GM12878 (cell line): ENCODE data around the gene NR6A1. TPM values are rescaled to one million over a fixed set of nuclear protein-coding genes. Genes with fewer than 3 reads are reported as not detected.

Source experiments
- ATAC-seq: fragments of 200-7000 bp; cut with Tn5 transposase; 3 replicates; pipeline ENCODE4 v1.9.1; 2020; ENCODE audit warnings: mild to moderate bottlenecking, moderate library complexity
- BruUV-seq: library from RNA; stranded (reverse); fragments of 400-500 nt; replicated peaks from 2 replicates; lab custom pipeline; 2021; lab: Mats Ljungman, UMichigan
- CTCF ChIA-PET: fragments of 300-600 bp; sonication (Branson Sonifier 250); formaldehyde crosslinking; extraction: SDS; loops from one replicate; lab custom pipeline; 2021; ENCODE audit warnings: inconsistent platforms; lab: Yijun Ruan, JAX
- POLR2A ChIA-PET: fragments of 350-600 bp; formaldehyde crosslinking; extraction: SDS; loops from one replicate; lab custom pipeline; 2021; ENCODE audit warnings: inconsistent platforms; lab: Charles Lee
- RAD21 ChIA-PET: fragments of 300-600 bp; sonication (Branson Sonifier 250); formaldehyde crosslinking; loops from one replicate; lab custom pipeline; 2023; ENCODE audit warnings: antibody characterized with exemption; ENCODE audit not compliant: unreplicated experiment; lab: Charles Lee
- SMC1A ChIA-PET: fragments of 300-600 bp; sonication (Branson Sonifier 250); formaldehyde crosslinking; loops from one replicate; lab custom pipeline; 2023; ENCODE audit not compliant: unreplicated experiment, uncharacterized antibody; lab: Charles Lee
- DNase-seq: peaks from one replicate; pipeline ENCODE4 v3.0.0-alpha.2; 2011; ENCODE audit warnings: low read depth, low spot score
- FAIRE-seq: peaks from 3 replicates; lab custom pipeline; 2011; peaks lifted over from hg19 to GRCh38; lab: Jason Lieb, UNC
- H2AFZ ChIP-seq: 2 replicates; pipeline ENCODE4 v1.6.0; 2011; ENCODE audit warnings: low read depth, low read length, control low read depth; ENCODE audit not compliant: control insufficient read depth
- H3K27ac ChIP-seq: 2 replicates; pipeline ENCODE4 v1.5.1; 2011; ENCODE audit warnings: control low read depth; ENCODE audit not compliant: control insufficient read depth, insufficient read depth
- H3K27me3 ChIP-seq, 2 experiments: replicated peaks in 1 of 2; 2 replicates each; pipeline versions ENCODE4 v1.6.0 to v1.6.1; 2011; ENCODE audit warnings: low read length in 1 of 2; ENCODE audit not compliant: control insufficient read depth in 2 of 2, insufficient read depth in 2 of 2
- H3K36me3 ChIP-seq, 2 experiments: 2 replicates each; pipeline ENCODE4 v1.5.1; 2011; ENCODE audit warnings: low read length in 1 of 2; ENCODE audit not compliant: control insufficient read depth in 2 of 2, insufficient read depth in 2 of 2
- H3K4me1 ChIP-seq: 2 replicates; pipeline ENCODE4 v1.6.1; 2011; ENCODE audit warnings: mild to moderate bottlenecking, low read length, moderate library complexity, mixed read lengths; ENCODE audit not compliant: control insufficient read depth, insufficient read depth
- H3K4me2 ChIP-seq: 2 replicates; pipeline ENCODE4 v1.6.0; 2011; ENCODE audit warnings: control low read depth; ENCODE audit not compliant: control insufficient read depth, insufficient read depth
- H3K4me3 ChIP-seq: fragments of 200-600 bp; sonication (generic); 2 replicates; pipeline ENCODE4 v1.5.1; 2016
- H3K79me2 ChIP-seq: 2 replicates; pipeline ENCODE4 v1.6.0; 2011; ENCODE audit warnings: low read length; ENCODE audit not compliant: control insufficient read depth, insufficient read depth
- H3K9ac ChIP-seq: 2 replicates; pipeline ENCODE4 v1.8.0; 2011; ENCODE audit warnings: low read length, control low read depth, mixed read lengths; ENCODE audit not compliant: control insufficient read depth, insufficient read depth
- H3K9me3 ChIP-seq: replicated peaks from 3 replicates; pipeline ENCODE4 v1.5.1; 2011; ENCODE audit warnings: mild to moderate bottlenecking, low read length; ENCODE audit not compliant: control insufficient read depth, insufficient read depth
- H4K20me1 ChIP-seq: 2 replicates; pipeline ENCODE4 v1.6.0; 2011; ENCODE audit not compliant: control insufficient read depth, insufficient read depth
- E2F4 ChIP-seq: IDR thresholded peaks from 2 replicates; pipeline ENCODE4 v1.6.1; 2012; ENCODE audit warnings: low read depth, low read length, improper control_type of control experiment
- EED ChIP-seq: sonication (generic); IDR thresholded peaks from 2 replicates; pipeline ENCODE4 v1.6.1; 2016; ENCODE audit warnings: antibody characterized with exemption, low read depth
- LARP7 ChIP-seq: fragments of 450-650 bp; IDR thresholded peaks from 2 replicates; pipeline ENCODE4 v1.6.1; 2017; ENCODE audit warnings: mild to moderate bottlenecking
- MYB ChIP-seq: fragments of 150-350 bp; IDR thresholded peaks from 2 replicates; pipeline ENCODE4 v1.6.1; 2014; ENCODE audit warnings: mild to moderate bottlenecking, low read depth, low read length, borderline replicate concordance
- NR2C1 ChIP-seq: fragments of 450-650 bp; IDR thresholded peaks from 2 replicates; pipeline ENCODE4 v1.6.1; 2017; ENCODE audit warnings: antibody characterized with exemption, mild to moderate bottlenecking, moderate library complexity
- POLR2AphosphoS2 ChIP-seq: IDR thresholded peaks from 2 replicates; pipeline ENCODE4 v1.6.1; 2011; ENCODE audit warnings: low read depth, mild to moderate bottlenecking, low read length, improper control_type of control experiment, moderate library complexity
- RCOR1 ChIP-seq: conservative IDR thresholded peaks from 2 replicates; pipeline ENCODE4 v1.6.1; 2012; ENCODE audit warnings: low read depth, low read length, improper control_type of control experiment
- SP1 ChIP-seq: IDR thresholded peaks from one replicate; pipeline ENCODE4 v1.6.1; 2011; ENCODE audit warnings: low read depth, low read length
- WGBS: methylation state at CpG from one replicate; pipeline ENCODE4 v1.1.6; 2016; ENCODE audit warnings: low lambda C conversion rate; ENCODE audit not compliant: insufficient replicate concordance, insufficient coverage; ENCODE audit errors: missing lambda C conversion rate; 5-methylcytosine and 5-hydroxymethylcytosine counted together
- in situ Hi-C: fragments of 300-500 bp; cut with MboI; formaldehyde crosslinking; loops from 9 replicates; pipeline ENCODE4 v1.14.3; 2018; ENCODE audit warnings: mixed read lengths
- intact Hi-C: fragments of 100-400 bp; cut with micrococcal nuclease; formaldehyde crosslinking; loops from one replicate; pipeline ENCODE4 v1.14.2; 2022; ENCODE audit not compliant: unreplicated experiment
- polyA plus RNA-seq, 11 experiments: library from polyadenylated mRNA; depleted of rRNA in 4 of 11; unstranded in 6 of 11; stranded (reverse) in 5 of 11; fragments of >200 nt; fragmentation: Nextera tagmentation in 4 of 11; fragmentation: Illumina TruSeq in 1 of 11; extraction: Ambion mirVana in 4 of 11; extraction: Trizol in 1 of 11; gene quantifications; 1 replicate in 1 of 11; 2 replicates in 10 of 11; pipeline versions ENCODE4 v1.2.1 to v1.2.3, GENCODE V29; 2011 to 2016; ENCODE audit warnings: inconsistent platforms in 2 of 11, missing spikeins in 2 of 11, low read depth in 1 of 11
- total RNA-seq, 4 experiments: library from RNA; depleted of rRNA in 3 of 4; stranded (reverse); fragments of >200 nt in 3 of 4; fragmentation: Illumina TruSeq in 1 of 4; extraction: Trizol in 1 of 4; gene quantifications; 2 replicates each; pipeline versions ENCODE4 v1.2.1 to v1.2.3, GENCODE V29; 2013 to 2021
- TF ChIP-seq, protein P1 (sequence below): IDR thresholded peaks from 2 replicates; pipeline ENCODE4 v1.6.1; 2011; ENCODE audit warnings: low read depth, mild to moderate bottlenecking, low read length, moderate library complexity, borderline replicate concordance; ENCODE audit errors: extremely low read depth
- TF ChIP-seq, protein P2 (sequence below): IDR thresholded peaks from 2 replicates; pipeline ENCODE4 v1.6.1; 2011; ENCODE audit warnings: borderline replicate concordance, low read depth, mild to moderate bottlenecking, moderate library complexity, low read length; ENCODE audit not compliant: insufficient read depth, poor library complexity, severe bottlenecking
- TF ChIP-seq, protein P3 (sequence below): fragments of 450-650 bp; conservative IDR thresholded peaks from 2 replicates; pipeline ENCODE4 v1.6.1; 2017; ENCODE audit warnings: mild to moderate bottlenecking, moderate library complexity

NR6A1 gene
- total and polyA plus RNA-seq, 10 of the 15 experiments (the other 5 are each of a cell fraction or from before 2014, with no cell fraction given): 1.2 to 9.2 (median 4.6) TPM

GRCh38 chr9:124628741-124629140, 142.4 kb downstream of the NR6A1 start:
- ChIA-PET RAD21 (interaction anchor here (2.0 kb wide), 1 partner anchor 12 kb away, joined by 7 read pairs; no protein-coding TSS in a partner anchor), POLR2A (no interaction called here), SMC1A (interaction anchor here (0.6 kb wide), 1 partner anchor 124 kb away, joined by 3 read pairs; no protein-coding TSS in a partner anchor), CTCF (interaction anchor here (5.6 kb wide), 1 partner anchor 10 kb away, joined by 30 read pairs; no protein-coding TSS in a partner anchor)
- DNase-seq (no peak), FAIRE-seq (no peak), ATAC-seq (no peak)
- no peak overlapping the region for H3K4me2 ChIP-seq
- intact Hi-C loops: no loop called here
- no peak overlapping the region for H2AFZ ChIP-seq
- no peaks in the 10 kb centered on the region; the same call in 2 of the 3 replicates for H3K9me3 ChIP-seq
- no peak overlapping the region for H3K4me3 ChIP-seq
- H3K4me1 ChIP-seq: no peaks in the 10 kb centered on the region
- WGBS: 99% methylated on average over 11 of the region's 11 CpGs
- no peak for TF ChIP-seq LARP7
- TF ChIP-seq, protein P1, sequence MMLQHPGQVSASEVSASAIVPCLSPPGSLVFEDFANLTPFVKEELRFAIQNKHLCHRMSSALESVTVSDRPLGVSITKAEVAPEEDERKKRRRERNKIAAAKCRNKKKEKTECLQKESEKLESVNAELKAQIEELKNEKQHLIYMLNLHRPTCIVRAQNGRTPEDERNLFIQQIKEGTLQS: no peak
- no peak for TF ChIP-seq RCOR1
- TF ChIP-seq, protein P2, sequence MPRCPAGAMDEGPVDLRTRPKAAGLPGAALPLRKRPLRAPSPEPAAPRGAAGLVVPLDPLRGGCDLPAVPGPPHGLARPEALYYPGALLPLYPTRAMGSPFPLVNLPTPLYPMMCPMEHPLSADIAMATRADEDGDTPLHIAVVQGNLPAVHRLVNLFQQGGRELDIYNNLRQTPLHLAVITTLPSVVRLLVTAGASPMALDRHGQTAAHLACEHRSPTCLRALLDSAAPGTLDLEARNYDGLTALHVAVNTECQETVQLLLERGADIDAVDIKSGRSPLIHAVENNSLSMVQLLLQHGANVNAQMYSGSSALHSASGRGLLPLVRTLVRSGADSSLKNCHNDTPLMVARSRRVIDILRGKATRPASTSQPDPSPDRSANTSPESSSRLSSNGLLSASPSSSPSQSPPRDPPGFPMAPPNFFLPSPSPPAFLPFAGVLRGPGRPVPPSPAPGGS: no peak
- no peak for TF ChIP-seq NR2C1
- TF ChIP-seq, protein P3, sequence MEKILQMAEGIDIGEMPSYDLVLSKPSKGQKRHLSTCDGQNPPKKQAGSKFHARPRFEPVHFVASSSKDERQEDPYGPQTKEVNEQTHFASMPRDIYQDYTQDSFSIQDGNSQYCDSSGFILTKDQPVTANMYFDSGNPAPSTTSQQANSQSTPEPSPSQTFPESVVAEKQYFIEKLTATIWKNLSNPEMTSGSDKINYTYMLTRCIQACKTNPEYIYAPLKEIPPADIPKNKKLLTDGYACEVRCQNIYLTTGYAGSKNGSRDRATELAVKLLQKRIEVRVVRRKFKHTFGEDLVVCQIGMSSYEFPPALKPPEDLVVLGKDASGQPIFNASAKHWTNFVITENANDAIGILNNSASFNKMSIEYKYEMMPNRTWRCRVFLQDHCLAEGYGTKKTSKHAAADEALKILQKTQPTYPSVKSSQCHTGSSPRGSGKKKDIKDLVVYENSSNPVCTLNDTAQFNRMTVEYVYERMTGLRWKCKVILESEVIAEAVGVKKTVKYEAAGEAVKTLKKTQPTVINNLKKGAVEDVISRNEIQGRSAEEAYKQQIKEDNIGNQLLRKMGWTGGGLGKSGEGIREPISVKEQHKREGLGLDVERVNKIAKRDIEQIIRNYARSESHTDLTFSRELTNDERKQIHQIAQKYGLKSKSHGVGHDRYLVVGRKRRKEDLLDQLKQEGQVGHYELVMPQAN: no peak
- no peak for TF ChIP-seq MYB
- TF ChIP-seq SP1: no peak
- no peak for TF ChIP-seq POLR2AphosphoS2
- TF ChIP-seq EED: no peak
- TF ChIP-seq E2F4: no peak
- in situ Hi-C loops: no loop called here
- no TSS peak for BruUV-seq
- no peak overlapping the region for H3K9ac ChIP-seq
- no peaks in the 10 kb centered on the region for H3K27me3 ChIP-seq
- no peaks in the 10 kb centered on the region; the same call in 1 of the 2 replicates for H3K79me2 ChIP-seq
- no peak overlapping the region for H3K27ac ChIP-seq
- H3K36me3 ChIP-seq: no peaks in the 10 kb centered on the region
- no peaks in the 10 kb centered on the region for H4K20me1 ChIP-seq
